Activated CD4-positive, alpha-beta T cell treated with anti-CD3 and anti-CD28 coated beads for 48 hours (primary cell): ENCODE results near the gene DIO3.

Source experiments
- DNase-seq: peaks from one replicate; pipeline ENCODE4 v3.0.0-alpha.2; 2020

DIO3 gene

DNA sequence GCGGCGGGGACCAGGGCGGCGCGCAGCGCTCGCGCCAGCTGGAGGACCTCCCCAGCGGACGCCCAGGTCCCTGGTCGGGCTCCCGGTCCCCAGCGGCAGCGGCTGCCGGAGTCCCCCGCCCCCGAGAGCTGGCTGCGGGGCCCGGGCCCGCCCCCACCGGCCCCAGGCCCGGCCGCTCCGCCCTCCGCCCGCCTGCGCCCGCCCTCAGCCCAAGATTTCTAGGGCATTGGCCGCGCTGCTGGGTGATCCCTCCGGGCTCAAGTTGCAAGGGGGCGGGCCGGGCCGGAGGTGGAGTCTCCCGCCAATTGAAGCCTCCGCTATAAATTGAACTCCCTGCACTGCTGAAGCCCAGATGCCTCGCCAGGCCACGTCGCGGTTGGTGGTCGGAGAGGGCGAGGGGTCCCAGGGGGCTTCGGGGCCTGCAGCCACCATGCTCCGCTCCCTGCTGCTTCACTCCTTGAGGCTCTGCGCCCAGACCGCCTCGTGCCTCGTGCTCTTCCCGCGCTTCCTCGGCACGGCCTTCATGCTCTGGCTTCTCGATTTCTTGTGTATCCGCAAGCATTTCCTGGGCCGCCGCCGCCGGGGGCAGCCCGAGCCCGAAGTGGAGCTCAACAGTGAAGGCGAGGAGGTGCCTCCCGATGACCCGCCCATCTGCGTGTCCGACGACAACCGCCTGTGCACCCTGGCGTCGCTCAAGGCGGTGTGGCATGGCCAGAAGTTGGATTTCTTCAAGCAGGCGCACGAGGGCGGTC is at the start of gene DIO3:
Gene DIO3, plus strand, starts transcription at position 351 of the 752 bp plus-strand sequence.
- no peak for DNase-seq

DNA sequence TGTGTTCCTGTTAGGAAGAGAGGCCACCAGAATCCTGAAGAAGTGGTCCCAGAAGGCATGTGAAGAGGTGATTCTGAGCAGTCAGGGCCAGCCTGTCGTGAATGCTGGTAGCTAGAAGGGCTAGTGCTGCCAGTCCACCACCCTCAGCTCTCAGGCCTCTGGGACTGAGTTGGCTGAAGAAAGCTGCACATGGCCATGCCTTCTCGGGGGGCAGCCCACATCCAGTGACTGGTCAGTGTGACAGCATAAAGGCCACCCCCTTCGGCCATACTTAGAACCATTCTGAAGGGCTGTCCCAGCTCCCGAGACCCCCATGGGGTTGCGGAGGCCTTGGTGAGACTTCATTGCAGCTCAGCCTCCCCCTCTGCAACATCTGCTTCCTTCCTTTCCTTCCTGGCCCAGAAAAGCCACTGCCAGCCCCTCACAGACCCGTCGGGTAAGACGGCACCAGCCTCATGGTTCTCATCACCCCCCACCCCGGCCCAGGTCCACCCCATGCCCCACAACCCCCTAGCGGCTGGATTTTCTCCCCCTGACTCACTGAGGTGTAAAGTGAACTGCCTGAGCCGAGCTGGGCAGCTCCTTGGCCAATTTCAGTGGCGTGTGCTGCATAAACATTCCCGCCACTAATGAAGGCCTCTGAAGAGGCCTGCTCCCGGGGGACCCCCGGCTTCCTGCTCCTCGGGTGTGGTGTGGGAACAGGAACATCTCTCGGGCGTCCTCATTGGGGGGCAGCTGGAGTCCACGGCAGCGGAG is 49.5 kb upstream of the DIO3 start:
- DNase-seq: no peak

DNA sequence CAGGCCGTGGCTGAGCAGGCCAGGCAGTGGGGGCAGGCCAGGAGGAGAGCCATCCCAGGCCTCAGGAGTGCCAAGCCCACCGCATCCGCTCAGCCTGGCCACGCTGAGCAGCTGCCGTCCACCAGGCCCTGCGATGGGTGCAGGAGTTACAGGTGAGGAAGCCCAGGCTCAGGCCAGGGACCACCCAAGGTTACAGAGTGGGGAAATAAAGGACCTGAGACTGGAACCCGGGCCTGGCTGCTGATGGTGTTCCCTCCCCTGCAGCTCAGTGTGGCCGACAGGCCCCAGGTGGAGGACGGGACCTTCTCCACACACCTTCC is 49.0 kb upstream of the DIO3 start:
- DNase-seq: no peak

DNA sequence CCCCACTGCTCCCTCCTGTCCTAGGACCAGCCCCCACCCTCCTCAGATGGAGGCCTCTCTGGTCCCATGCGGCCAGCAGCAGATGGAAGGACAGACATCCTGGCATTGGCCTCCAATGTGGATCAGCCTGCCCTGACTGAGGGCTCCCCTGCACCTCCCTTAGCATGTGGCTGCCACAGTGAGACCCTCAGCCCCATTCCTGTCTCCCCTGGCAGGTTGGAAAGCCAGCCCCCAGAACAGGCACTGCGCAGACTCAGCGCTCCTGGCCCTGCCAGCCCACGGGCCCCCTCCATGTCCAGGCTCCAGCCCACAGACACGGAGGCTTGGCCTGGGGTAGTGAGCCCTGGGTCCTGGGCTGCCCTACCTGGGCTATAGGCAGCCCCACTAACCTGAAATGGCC is 47.2 kb upstream of the DIO3 start:
- no peak for DNase-seq

DNA sequence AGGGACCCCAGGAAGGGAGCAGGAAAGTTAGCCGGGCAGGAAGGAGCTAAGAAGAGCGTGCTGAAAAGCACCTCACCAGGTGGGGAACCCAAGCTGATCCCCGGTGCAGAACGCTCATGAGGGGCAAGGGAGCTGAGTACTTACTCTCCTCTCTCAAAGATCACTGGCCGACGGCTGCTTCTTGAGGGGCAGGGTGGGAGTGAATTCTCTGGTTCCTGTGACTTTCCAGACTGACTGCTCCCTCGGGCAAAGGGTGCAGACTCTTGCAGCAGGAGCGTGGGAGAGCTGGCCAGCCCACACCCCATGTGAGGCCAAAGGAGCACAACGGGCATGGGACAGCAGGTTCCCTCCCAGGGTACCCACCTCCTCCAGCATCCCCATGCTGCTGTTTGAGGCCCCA is 44.9 kb upstream of the DIO3 start:
- DNase-seq: no peak

DNA sequence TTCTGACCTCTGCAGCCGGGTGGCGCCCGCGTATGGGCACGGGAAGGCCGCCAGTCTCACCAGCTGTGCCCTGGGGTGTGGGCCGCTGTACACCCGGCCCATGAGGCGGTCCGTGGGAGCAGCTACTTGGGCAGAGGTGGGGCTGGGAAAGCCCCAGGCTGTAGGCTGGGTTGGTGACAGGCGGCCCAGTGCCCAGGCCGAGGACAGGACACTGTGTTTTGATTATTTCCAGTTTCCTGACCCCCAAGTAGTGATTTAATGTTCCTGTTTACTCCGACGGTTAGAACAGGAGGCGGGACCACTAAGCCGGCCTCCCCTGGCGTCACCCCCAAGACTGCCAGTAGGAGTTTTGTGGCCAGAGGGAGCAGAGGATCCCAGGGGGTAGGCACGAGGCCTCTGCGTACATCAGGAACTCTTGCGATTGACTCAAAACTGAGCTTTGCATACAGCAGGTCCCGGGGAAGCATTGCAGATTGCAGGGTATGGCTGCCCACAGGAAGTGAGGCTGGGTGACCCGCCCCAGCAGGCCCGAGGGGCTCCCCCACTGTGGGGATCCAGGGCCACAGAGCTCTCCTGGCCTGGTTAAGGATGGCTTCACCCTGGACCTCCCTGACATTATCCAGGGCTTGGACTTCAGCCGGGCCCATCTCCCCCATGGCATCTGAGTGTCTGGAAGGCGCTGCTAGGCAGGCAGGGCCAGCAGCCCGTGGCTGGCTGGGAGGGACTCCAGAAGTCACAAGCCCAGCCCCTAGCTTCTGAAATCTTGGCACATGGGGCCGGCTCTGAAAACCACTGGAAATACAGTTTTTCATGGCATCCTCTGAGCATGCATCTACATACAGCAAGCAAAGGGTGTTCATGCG is 42.5 kb upstream of the DIO3 start:
- DNase-seq: no peak

DNA sequence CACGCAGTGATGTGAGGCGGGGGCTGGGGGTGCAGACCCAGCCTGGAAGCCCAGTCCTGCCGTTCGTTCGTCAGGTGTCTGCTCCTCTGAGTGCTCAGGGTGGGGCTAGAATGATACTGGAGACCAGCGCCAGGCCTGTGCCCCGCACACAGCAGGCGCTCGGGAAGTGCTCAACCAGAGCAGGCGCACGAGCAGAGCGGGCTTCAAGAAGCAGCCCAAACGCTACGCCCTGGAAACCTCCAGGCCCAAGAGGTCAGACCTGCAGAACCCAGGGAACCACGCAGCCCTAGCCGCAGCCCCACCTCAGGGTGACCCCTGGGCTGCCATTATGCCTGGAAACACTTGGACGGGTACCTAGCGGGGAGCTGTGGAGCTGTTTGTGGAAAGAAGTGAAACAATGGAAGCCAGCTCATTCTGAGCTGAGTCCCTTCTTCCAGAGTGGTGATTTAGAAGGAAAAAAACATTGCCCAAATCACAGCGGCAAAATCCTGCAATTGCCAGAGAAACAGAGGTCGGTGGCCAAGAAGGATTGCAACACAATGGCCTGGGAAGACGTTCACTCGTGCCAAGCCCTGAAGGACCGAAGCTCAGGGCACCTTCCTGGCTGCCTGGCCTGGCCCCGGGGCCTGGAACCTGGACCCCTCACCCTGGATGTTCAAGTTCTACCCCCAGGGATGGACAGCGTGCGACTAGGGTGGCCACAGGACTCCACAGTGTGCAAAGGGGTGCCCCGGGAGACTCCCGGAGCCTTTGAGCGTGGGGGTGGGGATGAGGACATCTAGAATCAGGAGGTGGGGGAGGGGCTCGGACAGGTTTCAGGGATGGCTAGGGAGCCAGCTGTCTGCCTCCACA is 40.4 kb upstream of the DIO3 start:
- no peak for DNase-seq

DNA sequence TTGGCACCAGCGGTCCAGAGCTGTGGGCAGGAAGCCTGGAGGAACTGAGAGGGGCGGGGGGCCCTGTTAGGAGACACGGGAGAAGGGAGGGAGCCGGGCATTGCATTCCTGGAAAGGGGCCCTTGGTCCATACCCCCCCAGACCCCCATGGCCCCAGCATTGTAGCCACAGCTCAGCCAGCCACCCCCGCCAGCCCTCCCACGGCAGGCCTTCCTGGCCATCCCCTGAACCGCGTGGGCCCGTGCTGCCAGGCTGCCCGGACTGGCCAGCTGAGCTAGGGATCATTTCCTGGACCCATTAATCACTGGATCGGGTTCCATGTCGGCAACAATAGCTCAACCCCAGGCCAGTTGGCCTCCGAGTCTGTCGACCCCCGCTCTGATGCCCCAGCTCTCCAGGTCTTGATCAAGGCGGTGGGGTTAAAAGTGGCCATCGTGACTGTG is 39.8 kb upstream of the DIO3 start:
- no peak for DNase-seq

DNA sequence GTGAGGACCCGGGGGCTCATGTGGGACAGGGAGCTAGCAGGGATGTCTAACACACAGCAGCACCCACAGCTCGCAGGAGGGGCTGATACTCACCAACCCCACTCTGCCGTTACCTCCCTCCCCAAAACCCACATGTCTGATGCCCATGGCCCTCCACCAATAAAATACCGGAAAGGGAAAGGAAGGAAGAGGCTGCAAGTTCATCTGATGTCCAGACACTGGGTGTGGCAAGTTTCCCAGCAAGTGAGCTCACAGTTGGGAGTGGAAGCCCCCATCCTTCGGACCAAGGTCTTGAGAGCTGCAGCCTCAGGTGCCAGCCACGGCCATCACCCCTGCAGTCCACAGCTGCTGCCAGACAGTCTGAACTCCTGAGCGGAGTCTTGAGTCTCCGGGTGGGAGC is 39.3 kb upstream of the DIO3 start:
- DNase-seq: no peak

DNA sequence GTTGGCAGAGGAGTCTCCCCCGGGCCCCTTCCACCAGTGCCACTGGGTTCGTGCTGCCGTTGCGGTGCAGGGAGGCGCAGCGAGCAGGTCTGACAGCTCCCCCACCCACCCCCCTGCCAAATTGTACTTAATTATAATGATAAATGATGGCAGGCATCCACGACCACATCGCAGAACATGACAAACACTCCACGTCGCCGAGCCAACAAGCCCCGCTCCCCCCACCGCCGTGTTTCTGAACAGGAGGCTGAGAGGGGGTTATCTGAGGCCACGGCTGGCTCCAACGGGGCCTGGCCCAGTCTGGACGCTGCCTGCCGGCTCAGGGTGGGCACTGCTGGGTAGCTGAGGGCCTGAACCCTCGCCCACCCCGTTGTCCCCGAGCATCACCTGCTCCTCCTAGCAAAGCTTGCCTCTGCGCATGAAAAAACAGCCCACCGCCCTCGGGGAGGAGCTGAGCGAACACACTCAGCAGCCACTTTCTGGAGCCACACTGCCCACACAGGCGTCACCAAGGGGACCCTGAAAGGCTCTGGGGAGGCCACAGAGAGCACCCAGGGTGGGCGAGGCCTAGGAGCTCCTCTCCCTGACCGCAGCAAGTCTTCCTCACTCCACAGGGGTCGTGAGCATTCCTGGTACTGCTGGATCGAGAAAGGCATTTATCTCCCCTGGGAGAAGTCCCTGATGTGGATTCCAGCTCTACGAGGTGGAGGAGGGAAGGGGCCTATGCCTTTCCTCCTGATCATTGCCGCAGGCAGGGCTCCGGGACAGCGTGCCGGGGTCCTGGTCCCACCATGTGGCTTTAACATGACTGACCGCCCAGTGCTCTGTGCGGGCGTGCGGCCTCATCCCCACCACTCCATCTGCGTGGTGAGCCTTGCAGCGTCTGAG is 35.4 kb upstream of the DIO3 start:
- DNase-seq: no peak

DNA sequence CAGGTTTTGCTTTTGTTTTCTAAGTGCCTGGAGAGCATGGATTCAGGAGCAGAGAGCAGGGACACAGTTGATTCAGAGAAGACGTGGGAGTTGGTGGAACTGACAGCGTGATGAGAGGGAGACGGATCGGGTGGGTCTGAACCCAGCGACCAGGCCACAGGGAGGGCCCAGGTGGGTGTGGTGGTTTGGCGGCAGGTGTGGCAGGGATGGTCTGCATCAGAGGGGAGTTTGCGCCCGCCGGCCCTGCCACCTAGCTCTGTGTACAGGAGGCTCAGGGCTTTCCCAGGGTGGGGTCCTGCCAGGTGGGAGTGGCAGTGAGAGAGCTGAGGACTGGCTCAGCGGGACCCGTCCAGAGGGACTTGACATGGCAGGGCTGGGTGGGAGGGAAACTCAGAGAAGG is 33.3 kb upstream of the DIO3 start:
- no peak for DNase-seq

DNA sequence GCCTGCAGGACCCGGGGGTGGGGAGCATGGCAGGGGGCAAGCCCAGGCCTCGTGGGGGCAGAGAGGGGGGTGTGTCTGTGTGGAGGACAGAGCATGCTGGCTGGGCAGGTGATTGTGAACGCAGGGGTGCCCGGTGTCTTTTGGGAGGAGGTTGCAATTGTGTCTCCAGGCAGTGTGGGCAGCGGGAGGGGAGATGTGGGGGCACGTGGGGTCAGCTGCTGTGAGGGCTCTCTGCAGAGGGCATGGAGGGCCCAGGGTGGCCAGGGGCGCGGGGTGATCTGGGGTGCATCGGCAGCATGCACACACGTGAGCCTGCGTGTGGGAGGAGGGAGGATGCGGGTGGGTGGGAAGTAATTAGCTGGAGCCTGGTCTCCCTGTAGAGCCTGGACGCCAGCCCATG is 32.2 kb upstream of the DIO3 start:
- DNase-seq: no peak

DNA sequence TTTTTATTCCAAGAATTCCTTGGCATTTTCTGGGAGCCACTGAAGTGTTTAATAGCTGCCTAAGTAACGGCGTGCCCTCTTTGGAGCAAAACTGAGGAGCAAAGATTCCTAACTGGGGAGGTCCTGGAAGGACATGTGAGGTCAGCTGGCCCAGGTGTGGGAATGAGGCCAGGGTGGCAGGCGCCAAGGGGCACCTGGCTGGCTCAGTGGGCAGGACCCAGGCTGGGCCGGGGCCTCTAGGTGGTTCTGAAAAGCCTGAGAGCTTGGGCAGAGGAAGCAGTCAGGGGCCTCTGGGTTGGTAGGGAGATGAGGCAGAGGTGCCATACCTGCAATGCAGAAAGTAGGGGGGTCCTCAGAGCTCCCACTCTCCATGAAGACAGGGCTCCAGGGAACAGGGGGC is 27.1 kb upstream of the DIO3 start:
- DNase-seq: no peak

DNA sequence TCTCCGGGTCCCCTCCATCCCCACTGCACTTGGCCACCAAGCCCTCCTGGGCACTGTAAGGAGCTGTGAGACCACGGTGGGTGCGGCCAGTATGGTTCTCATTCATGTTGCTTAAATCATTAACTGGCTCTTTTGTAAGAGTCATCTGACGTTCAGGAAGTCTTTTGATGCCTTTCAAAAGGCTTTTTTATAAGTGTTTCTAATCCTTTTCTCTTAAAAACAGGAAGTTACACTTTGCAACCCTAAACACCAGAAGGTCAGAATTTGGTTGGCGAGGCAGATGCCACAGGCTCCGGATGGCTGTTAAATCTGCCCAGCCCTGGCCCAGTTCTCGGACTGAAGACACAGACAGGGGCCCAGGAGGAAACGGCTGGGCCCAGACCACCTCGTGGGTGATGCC is 26.1 kb upstream of the DIO3 start:
- no peak for DNase-seq

DNA sequence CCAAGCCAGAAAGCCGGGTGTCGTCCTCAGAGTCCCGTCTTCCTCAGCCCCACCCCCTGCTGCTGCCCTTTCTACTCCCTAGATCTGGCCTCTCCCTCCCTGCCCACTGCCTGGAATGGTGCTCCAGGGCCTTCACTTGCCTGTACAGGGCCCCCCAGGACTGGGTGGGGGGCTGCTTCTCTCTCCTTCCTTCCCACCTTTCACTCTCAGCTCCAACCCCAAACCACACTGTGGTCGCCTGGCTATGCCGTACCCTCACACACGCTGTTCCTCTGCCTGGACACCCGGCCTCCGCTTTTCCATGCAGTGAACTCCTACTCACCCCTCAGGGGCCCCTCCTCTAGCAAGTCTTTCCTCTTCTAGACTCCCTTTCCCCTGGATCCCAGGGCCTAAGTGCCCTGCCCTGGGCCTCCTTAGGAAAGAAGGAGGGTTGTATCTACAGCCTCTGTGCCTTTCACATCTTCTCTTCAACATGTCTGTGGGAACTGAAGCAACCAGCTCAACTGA is 25.5 kb upstream of the DIO3 start:
- no peak for DNase-seq

DNA sequence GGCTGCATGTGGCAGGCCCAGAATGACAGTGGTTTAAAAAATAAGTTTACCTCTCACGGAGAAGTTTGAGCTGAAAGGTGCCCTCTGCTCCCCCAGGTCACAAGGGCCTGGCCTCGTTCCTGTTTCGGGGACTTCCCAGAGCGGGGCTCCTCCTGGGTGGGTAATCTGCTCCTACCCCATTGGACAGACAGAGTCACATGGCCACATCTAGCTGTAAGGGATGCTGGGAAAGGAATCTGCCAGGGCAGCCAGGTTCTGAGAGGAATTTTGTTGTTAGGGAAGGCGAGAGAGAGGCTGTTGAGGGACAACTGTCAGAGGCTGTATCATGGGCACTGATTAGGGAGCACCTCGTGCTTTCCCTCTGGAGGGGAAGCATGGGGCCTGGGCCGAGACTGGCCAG is 24.0 kb upstream of the DIO3 start:
- DNase-seq: no peak

DNA sequence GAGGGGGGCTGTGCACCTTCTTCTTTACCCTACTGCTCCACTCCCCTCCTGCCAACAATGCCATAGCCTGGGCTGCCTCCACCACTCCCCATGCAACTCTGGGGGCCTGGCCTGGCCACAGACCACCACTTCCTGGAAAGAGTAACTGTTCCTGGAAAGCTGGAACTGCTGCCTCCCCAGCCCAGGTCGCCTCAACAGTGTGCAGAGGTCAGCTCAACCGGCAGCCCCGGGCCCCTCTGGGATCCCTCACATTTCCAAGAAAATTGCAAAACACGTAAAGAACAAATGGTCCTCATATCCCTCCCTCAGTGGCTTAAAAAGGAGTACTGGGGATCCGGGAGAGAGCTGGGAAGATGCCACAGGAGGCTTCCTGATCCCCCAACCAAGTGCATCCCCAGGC is 22.4 kb upstream of the DIO3 start:
- DNase-seq: no peak

DNA sequence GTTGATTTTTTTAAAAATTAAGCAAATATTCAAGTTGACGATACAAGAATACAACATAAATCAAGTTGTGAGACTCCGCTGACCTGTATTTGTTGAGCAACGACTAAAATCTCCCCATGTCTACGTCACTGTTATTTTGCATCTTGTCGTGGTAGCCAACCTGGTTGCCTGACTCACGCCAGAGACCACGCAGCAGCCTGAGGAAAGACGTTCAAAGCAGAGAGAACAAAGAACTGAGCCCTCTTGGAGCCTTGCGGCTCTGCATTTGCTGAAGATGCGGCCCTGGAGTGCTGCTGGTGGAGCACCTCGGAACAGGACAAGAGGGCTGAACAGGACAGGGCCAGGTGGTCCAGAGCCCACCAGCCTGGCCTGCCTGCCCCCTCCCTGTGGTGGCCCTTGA is 21.4 kb upstream of the DIO3 start:
- no peak for DNase-seq

DNA sequence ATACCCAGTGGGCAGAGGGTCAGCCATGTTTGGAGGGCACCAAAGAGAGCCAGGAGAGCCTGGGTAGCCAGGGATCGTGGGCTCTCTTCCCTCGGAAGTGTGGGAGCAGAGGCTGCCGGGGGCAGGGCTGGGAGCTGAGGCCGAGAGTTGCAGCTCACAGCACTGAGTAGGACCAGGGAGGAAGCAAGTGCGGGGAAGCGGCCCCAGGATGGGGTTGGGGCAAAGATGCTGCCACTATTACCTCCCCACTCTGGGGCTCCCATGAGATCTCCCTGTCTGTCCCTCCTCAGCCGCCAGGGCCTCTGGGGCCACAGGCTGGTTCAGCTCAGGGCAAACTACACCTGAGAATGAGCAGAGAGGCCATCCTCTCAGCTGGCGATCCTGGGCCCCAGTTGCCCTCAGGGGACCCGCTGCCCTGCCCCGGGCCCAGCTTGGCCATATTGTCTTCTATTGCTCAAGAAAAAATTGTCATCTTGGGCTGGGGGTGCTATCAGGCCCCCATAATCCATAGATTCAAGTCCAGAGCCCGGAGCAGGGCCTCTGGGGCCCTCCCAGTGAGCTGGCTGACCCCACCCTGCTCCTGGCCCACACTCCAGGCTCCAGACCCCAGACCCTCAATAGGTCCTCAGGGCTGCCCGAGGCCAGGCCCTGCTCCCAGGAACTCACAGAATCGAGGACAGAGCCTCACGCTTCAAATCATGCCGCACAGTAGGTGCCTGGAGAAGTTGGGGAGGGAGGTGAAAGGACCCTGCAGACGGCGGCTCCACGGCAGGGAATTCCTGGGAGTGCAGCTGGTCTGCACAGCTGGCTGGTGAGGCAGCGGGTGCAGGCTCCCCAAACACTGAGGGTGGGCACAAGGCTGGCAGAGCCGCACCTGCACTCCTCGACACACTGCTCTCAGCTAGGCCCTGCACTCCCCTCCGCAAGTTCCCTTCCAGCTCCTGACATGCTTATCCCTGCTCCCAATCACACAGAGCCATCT is 20.5 kb upstream of the DIO3 start:
- no peak for DNase-seq

DNA sequence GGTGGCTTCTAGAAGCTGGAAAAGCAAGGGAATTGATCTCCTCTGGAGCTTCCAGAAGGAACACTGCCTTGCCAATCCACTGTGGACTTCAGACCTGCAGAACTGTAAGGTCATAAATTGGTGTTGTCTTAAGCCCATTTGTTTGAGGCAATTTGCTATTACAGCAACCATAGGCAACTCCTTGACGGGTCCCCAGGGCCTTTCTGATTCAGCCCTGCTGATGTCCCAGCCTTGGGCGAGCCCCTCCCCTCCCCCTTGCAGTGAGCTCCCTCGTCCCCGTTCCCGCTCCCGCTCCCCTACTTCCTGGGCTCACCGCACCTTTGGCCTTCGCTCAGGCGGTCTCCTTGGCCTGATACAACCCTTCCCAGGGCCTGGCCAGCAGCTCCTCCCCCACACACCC is 18.9 kb upstream of the DIO3 start:
- no peak for DNase-seq
